ENCODE results near the gene NF2. TPM values are rescaled to one million over a fixed set of nuclear protein-coding genes. Genes with fewer than 3 reads are reported as not detected.
"Not testable (repeated sequence)": the region's sequence is repeated elsewhere in the genome, so short reads cannot be mapped to it uniquely, and the experiment has no call there.

Gene NF2
- polyA plus RNA-seq, 3 donors, result 7.7 to 15.5 (median 8.4) TPM

DNA sequence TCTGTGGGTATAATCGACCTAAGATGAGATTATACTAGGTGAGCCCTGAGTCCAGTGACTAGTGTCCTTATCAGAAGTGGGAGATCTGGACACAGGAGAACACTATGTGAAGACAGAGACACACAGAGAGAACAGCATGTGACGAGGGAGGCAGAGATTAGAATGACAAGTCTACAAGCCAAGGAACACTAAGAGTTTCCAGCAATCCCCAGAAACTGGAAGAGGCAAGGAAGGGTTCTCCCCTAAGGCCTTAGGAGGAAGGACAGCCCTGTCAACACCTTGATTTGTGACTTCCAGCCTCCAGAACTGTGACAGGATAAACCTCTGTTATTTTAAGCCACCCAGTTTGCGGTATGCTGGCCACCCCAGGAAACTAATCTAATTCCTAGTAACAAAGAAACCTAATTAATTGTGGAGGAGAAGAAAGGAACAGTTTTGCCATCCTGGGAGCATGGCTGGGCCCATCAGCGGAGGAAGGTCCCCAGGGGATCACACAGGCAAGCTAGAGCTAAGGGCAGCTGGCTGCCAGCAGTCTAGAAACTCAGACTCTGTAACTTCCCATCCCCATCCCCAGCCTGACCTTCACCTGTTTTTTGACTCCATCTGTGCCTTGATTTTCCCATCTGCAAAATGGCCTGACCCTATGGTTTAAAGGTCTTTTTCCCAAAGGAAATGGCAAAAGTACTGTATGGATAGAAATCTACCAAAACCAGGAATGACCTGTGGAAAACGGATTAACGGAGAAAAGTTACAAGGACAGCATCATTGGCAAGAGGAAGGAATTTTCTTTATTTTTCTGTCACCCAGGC is 39.6 kb upstream of the NF2 start:
- no peak overlapping the region for H3K4me2 ChIP-seq (replicated peaks; ENCODE audit: extremely low read depth, low read length, poor library complexity, severe bottlenecking)
- H2AFZ ChIP-seq (ENCODE audit: insufficient read depth, low read depth, low read length, poor library complexity, severe bottlenecking), result no peak overlapping the region
- WGBS (ENCODE audit: insufficient coverage), result 100% methylated on average over 2 of the region's 6 CpGs
- no peak overlapping the region for H3K4me3 ChIP-seq (replicated peaks in 1 of 3; ENCODE audit: low read depth in 2 of 3, low read length in 3 of 3)
- no peak overlapping the region for H3K27ac ChIP-seq (ENCODE audit: low read depth in 1 of 2, low read length in 2 of 2)
- no peak for DNase-seq
- peaks cover 5 to 18% of the 10 kb centered on the region in 2 donors for H3K36me3 ChIP-seq (replicated peaks in 1 of 2; ENCODE audit: control insufficient read depth in 1 of 2, insufficient read depth in 2 of 2, low read length in 2 of 2)
- H3K9me3 Mint-ChIP-seq, result peaks cover 0 to 4% (median 0%) of the 10 kb centered on the region in 7 donors
- H3K4me1 ChIP-seq (ENCODE audit: control insufficient read depth in 1 of 2, insufficient read depth in 2 of 2, low read length in 2 of 2), result no peaks in the 10 kb centered on the region
- no peak overlapping the region for H3K27ac Mint-ChIP-seq
- H4K20me1 ChIP-seq (ENCODE audit: insufficient read depth, low read length), result no peaks in the 10 kb centered on the region
- no peaks in the 10 kb centered on the region for H3K4me1 Mint-ChIP-seq
- intact Hi-C loops (cut with micrococcal nuclease), result no loop called here
- TF ChIP-seq, protein P1, sequence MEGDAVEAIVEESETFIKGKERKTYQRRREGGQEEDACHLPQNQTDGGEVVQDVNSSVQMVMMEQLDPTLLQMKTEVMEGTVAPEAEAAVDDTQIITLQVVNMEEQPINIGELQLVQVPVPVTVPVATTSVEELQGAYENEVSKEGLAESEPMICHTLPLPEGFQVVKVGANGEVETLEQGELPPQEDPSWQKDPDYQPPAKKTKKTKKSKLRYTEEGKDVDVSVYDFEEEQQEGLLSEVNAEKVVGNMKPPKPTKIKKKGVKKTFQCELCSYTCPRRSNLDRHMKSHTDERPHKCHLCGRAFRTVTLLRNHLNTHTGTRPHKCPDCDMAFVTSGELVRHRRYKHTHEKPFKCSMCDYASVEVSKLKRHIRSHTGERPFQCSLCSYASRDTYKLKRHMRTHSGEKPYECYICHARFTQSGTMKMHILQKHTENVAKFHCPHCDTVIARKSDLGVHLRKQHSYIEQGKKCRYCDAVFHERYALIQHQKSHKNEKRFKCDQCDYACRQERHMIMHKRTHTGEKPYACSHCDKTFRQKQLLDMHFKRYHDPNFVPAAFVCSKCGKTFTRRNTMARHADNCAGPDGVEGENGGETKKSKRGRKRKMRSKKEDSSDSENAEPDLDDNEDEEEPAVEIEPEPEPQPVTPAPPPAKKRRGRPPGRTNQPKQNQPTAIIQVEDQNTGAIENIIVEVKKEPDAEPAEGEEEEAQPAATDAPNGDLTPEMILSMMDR (IDR thresholded peaks at IDR 0.05), result no peak
- no peaks in the 10 kb centered on the region for H3K79me2 ChIP-seq (ENCODE audit: insufficient read depth, low read length)
- H3K36me3 Mint-ChIP-seq, result peaks cover 20 to 31% of the 10 kb centered on the region in 2 donors
- H3K9me3 ChIP-seq (replicated peaks in 1 of 2; ENCODE audit: control insufficient read depth in 1 of 2, insufficient read depth in 1 of 2, low read length in 2 of 2), result no peaks in the 10 kb centered on the region
- H3K27me3 Mint-ChIP-seq (ENCODE audit: low read depth in 3 of 3), result no peaks in the 10 kb centered on the region
- H3K27me3 ChIP-seq (ENCODE audit: control insufficient read depth in 2 of 2, insufficient read depth in 2 of 2, low read length in 2 of 2), result no peaks in the 10 kb centered on the region
- no peak overlapping the region for H3K9ac ChIP-seq (ENCODE audit: insufficient read depth, low read length, poor library complexity, severe bottlenecking)
- no peak overlapping the region for H3K4me3 Mint-ChIP-seq

DNA sequence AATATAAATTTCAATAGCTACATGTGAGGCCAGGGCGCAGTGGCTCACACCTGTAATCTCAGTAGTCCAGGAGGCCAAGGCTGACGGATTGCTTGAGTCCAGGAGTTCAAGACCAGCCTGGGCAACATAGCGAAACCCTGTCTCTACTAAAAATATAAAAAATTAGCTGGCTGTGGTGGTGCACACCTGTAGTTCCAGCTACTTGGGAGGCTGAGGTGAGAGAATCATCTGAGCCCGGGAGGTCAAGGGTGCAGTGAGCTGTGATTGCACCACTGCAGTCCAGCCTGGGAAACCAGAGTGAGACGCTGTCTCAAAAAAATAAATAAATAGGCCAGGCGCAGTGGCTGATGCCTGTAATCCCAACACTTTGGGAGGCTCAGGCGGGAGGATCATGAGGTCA is 36.9 kb upstream of the NF2 start:
- H3K4me1 Mint-ChIP-seq; H3K27me3 Mint-ChIP-seq (ENCODE audit: low read depth in 3 of 3); H3K4me3 ChIP-seq (replicated peaks in 1 of 3; ENCODE audit: low read depth in 2 of 3, low read length in 3 of 3); H3K36me3 ChIP-seq (replicated peaks in 1 of 2; ENCODE audit: control insufficient read depth in 1 of 2, insufficient read depth in 2 of 2, low read length in 2 of 2); H3K27ac ChIP-seq (ENCODE audit: low read depth in 1 of 2, low read length in 2 of 2); H3K27me3 ChIP-seq (ENCODE audit: control insufficient read depth in 2 of 2, insufficient read depth in 2 of 2, low read length in 2 of 2); H3K4me3 Mint-ChIP-seq; H3K27ac Mint-ChIP-seq; H3K4me1 ChIP-seq (ENCODE audit: control insufficient read depth in 1 of 2, insufficient read depth in 2 of 2, low read length in 2 of 2); H2AFZ ChIP-seq (ENCODE audit: insufficient read depth, low read depth, low read length, poor library complexity, severe bottlenecking); intact Hi-C loops (cut with micrococcal nuclease); H3K9me3 Mint-ChIP-seq; H3K9ac ChIP-seq (ENCODE audit: insufficient read depth, low read length, poor library complexity, severe bottlenecking); H4K20me1 ChIP-seq (ENCODE audit: insufficient read depth, low read length); DNase-seq; H3K79me2 ChIP-seq (ENCODE audit: insufficient read depth, low read length); H3K4me2 ChIP-seq (replicated peaks; ENCODE audit: extremely low read depth, low read length, poor library complexity, severe bottlenecking); H3K9me3 ChIP-seq (replicated peaks in 1 of 2; ENCODE audit: control insufficient read depth in 1 of 2, insufficient read depth in 1 of 2, low read length in 2 of 2): not testable (repeated sequence)
- WGBS (ENCODE audit: insufficient coverage), result 91% methylated on average over 4 of the region's 7 CpGs
- H3K36me3 Mint-ChIP-seq, result peaks cover 10 to 17% of the 10 kb centered on the region in 2 donors
